ENCODE measurements around the gene FAM72D. TPM values are rescaled to one million over a fixed set of nuclear protein-coding genes. Genes with fewer than 3 reads are reported as not detected.
A peak's percentile ranks its signal among the peaks of the same experiment; 100 is the strongest.
"Not testable (repeated sequence)": the region's sequence is repeated elsewhere in the genome, so short reads cannot be mapped to it uniquely, and the experiment has no call there.

FAM72D gene
- total and polyA plus RNA-seq, 7 donors: 0.03 to 0.05 TPM; not detected in 5

- H3K4me1 ChIP-seq; intact Hi-C loops (cut with DNase I); H3K27ac ChIP-seq; H3K36me3 ChIP-seq (ENCODE audit: insufficient read depth in 1 of 2, low read depth in 1 of 2); H3K4me3 ChIP-seq; H3K27me3 ChIP-seq (ENCODE audit: insufficient read depth in 3 of 3, low read length in 2 of 3); H3K9me3 ChIP-seq: not testable (repeated sequence)
- peak in 1 of 4 donors; percentile 57 for ATAC-seq
- WGBS, 3 donors: 18 to 21% (median 18%) methylated on average over 20 of the region's 26 CpGs
- peak in 1 of 2 donors; percentile 38 for DNase-seq
These were observed 61.3 kb downstream of the FAM72D start for GRCh38 chr1:145156891-145157610.

DNA sequence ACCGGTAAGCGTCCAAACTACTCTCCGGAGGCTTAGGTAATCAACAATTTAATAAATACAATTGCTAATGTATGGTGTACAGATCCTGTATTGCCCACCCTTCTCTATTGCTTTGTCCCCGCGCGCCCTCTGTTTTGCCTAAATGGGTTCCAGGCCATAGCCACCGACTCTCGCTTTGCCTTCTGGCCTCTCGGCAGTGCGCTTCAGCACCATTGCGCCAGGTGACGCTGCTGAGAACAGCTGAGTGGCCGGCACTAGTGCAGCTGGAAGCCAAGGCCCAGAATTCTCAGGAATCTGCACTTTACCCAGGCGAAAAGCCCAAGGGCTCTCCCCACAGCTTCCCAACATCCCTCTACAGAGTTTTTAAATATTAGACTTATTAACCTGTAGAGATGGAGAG, 61.9 kb downstream of the FAM72D start:
- H3K27me3 ChIP-seq (ENCODE audit: insufficient read depth in 3 of 3, low read length in 2 of 3); DNase-seq; H3K4me1 ChIP-seq; intact Hi-C loops (cut with DNase I); H3K9me3 ChIP-seq; H3K4me3 ChIP-seq; H3K36me3 ChIP-seq (ENCODE audit: insufficient read depth in 1 of 2, low read depth in 1 of 2); H3K27ac ChIP-seq: not testable (repeated sequence)
- WGBS, 3 donors: no CpG with 5 or more reads among the region's 14 CpGs
- ATAC-seq: peak in 2 of 4 donors; percentile 50 to 66

GRCh38 chr1:145161046-145161752, 65.4 kb downstream of the FAM72D start:
- H3K36me3 ChIP-seq (ENCODE audit: insufficient read depth in 1 of 2, low read depth in 1 of 2); H3K4me1 ChIP-seq; DNase-seq; H3K27me3 ChIP-seq (ENCODE audit: insufficient read depth in 3 of 3, low read length in 2 of 3); H3K27ac ChIP-seq; intact Hi-C loops (cut with DNase I); H3K4me3 ChIP-seq; H3K9me3 ChIP-seq: not testable (repeated sequence)
- WGBS, 3 donors: 0 to 3% (median 0%) methylated on average over 1 to 3 of the region's 26 CpGs
- ATAC-seq: peak in 1 of 4 donors; percentile 33

Other genes with a start within 250 kb of the FAM72D start
- gene SRGAP2B, start 646 bp upstream of the FAM72D start, total RNA-seq: 10 to 100 TPM in 1 of 4 donors, 1 to 10 TPM in 3; 3.8 to 12.5 (median 6.3) TPM
- 1 to 10 TPM; 2.3 to 2.7 (median 2.5) TPM for gene SRGAP2B, start 646 bp upstream of the FAM72D start, polyA plus RNA-seq
- not detected for gene PPIAL4D, start 146.2 kb downstream of the FAM72D start, total RNA-seq
- gene PPIAL4D, start 146.2 kb downstream of the FAM72D start, polyA plus RNA-seq: not detected